ENCODE data around the gene REXO1.
A peak's percentile ranks its signal among the peaks of the same experiment; 100 is the strongest.

REXO1 gene

GRCh38 chr19:1782521-1782920 lies 65.8 kb downstream of the REXO1 start:
- peaks cover 92% of the 10 kb centered on the region for H3K27me3 ChIP-seq (replicated peaks; ENCODE audit: insufficient read depth, low read length)
- no peak overlapping the region for H3K4me2 ChIP-seq (ENCODE audit: low read depth, low read length)
- no peaks in the 10 kb centered on the region for H3K79me2 ChIP-seq (ENCODE audit: low read length)
- DNase-seq: no peak
- no peaks in the 10 kb centered on the region for H3K36me3 ChIP-seq (replicated peaks; ENCODE audit: insufficient read depth, low read length)
- H3K4me1 ChIP-seq (ENCODE audit: low read length): no peaks in the 10 kb centered on the region
- no peaks in the 10 kb centered on the region for H3K9me3 ChIP-seq (replicated peaks; ENCODE audit: insufficient read depth, low read length)
- H3K9ac ChIP-seq (ENCODE audit: low read length): no peak overlapping the region
- no peak overlapping the region for H2AFZ ChIP-seq (ENCODE audit: low read length)
- H3F3A ChIP-seq (ENCODE audit: insufficient read depth, low read length): no peaks in the 10 kb centered on the region
- no peak overlapping the region for H3K27ac ChIP-seq (ENCODE audit: low read length)
- peaks cover 3% of the 10 kb centered on the region; the same call in 1 of the 2 replicates for H4K20me1 ChIP-seq (ENCODE audit: insufficient read depth, low read length)
- no peaks in the 10 kb centered on the region for H3K9me2 ChIP-seq (replicated peaks; ENCODE audit: insufficient read depth, low read length)
- no peak for TF ChIP-seq CTCF (IDR thresholded peaks at IDR 0.05; ENCODE audit: low read length)
- no peak for TF ChIP-seq EZH2 (optimal IDR thresholded peaks at IDR 0.05; ENCODE audit: low read depth, low read length)
- TF ChIP-seq EZH2phosphoT487 (IDR thresholded peaks at IDR 0.05; ENCODE audit: low read length): no peak
- H3K4me3 ChIP-seq (ENCODE audit: low read length): no peak overlapping the region

GRCh38 chr19:1780272-1780958 lies 67.9 kb downstream of the REXO1 start:
- H3K27ac ChIP-seq (ENCODE audit: low read length): no peak overlapping the region
- H4K20me1 ChIP-seq (ENCODE audit: insufficient read depth, low read length): no peaks in the 10 kb centered on the region
- no peak overlapping the region for H3K4me2 ChIP-seq (ENCODE audit: low read depth, low read length)
- H3K9ac ChIP-seq (ENCODE audit: low read length): no peak overlapping the region
- no peaks in the 10 kb centered on the region for H3F3A ChIP-seq (ENCODE audit: insufficient read depth, low read length)
- peak; percentile 28 for DNase-seq
- H3K4me3 ChIP-seq (ENCODE audit: low read length): no peak overlapping the region
- H3K79me2 ChIP-seq (ENCODE audit: low read length): no peaks in the 10 kb centered on the region
- H2AFZ ChIP-seq (ENCODE audit: low read length): no peak overlapping the region
- no peaks in the 10 kb centered on the region for H3K36me3 ChIP-seq (replicated peaks; ENCODE audit: insufficient read depth, low read length)
- TF ChIP-seq EZH2 (optimal IDR thresholded peaks at IDR 0.05; ENCODE audit: low read depth, low read length): no peak
- TF ChIP-seq EZH2phosphoT487 (IDR thresholded peaks at IDR 0.05; ENCODE audit: low read length): no peak
- peak; percentile 38 for TF ChIP-seq CTCF (IDR thresholded peaks at IDR 0.05; ENCODE audit: low read length)
- no peaks in the 10 kb centered on the region for H3K9me3 ChIP-seq (replicated peaks; ENCODE audit: insufficient read depth, low read length)
- H3K27me3 ChIP-seq (replicated peaks; ENCODE audit: insufficient read depth, low read length): peaks cover 97% of the 10 kb centered on the region
- no peaks in the 10 kb centered on the region for H3K4me1 ChIP-seq (ENCODE audit: low read length)
- no peaks in the 10 kb centered on the region for H3K9me2 ChIP-seq (replicated peaks; ENCODE audit: insufficient read depth, low read length)

- H3K27ac ChIP-seq (ENCODE audit: low read length): no peak overlapping the region
- no peaks in the 10 kb centered on the region for H3K79me2 ChIP-seq (ENCODE audit: low read length)
- no peak overlapping the region for H3K4me3 ChIP-seq (ENCODE audit: low read length)
- no peaks in the 10 kb centered on the region for H3K4me1 ChIP-seq (ENCODE audit: low read length)
- H3K9me2 ChIP-seq (replicated peaks; ENCODE audit: insufficient read depth, low read length): no peaks in the 10 kb centered on the region
- TF ChIP-seq EZH2 (optimal IDR thresholded peaks at IDR 0.05; ENCODE audit: low read depth, low read length) (no peak), EZH2phosphoT487 (IDR thresholded peaks at IDR 0.05; ENCODE audit: low read length) (no peak), CTCF (IDR thresholded peaks at IDR 0.05; ENCODE audit: low read length) (no peak)
- no peaks in the 10 kb centered on the region for H4K20me1 ChIP-seq (ENCODE audit: insufficient read depth, low read length)
- no peaks in the 10 kb centered on the region for H3K36me3 ChIP-seq (replicated peaks; ENCODE audit: insufficient read depth, low read length)
- no peaks in the 10 kb centered on the region for H3K9me3 ChIP-seq (replicated peaks; ENCODE audit: insufficient read depth, low read length)
- no peak for DNase-seq
- no peak overlapping the region for H3K4me2 ChIP-seq (ENCODE audit: low read depth, low read length)
- H3K9ac ChIP-seq (ENCODE audit: low read length): no peak overlapping the region
- H2AFZ ChIP-seq (ENCODE audit: low read length): no peak overlapping the region
- no peaks in the 10 kb centered on the region for H3F3A ChIP-seq (ENCODE audit: insufficient read depth, low read length)
- peaks cover 97% of the 10 kb centered on the region for H3K27me3 ChIP-seq (replicated peaks; ENCODE audit: insufficient read depth, low read length)
Measured at GRCh38 chr19:1779574-1779973, 68.7 kb downstream of the REXO1 start.

All from MM.1S (cell line).